Fibroblast of lung (primary cell): ENCODE results near the gene LAMC3.

Experiments used
- CTCF ChIP-seq, 2 donors: IDR thresholded peaks in 1 of 2; conservative IDR thresholded peaks in 1 of 2; 1 replicate in 1 of 2; 2 replicates in 1 of 2; pipeline ENCODE4 v1.5.1; 2011 to 2012; ENCODE audit warnings: low read length in 2 of 2, control low read depth in 1 of 2, inconsistent platforms in 1 of 2, low read depth in 1 of 2, mild to moderate bottlenecking in 1 of 2
- EZH2 ChIP-seq: IDR thresholded peaks from 2 replicates; pipeline ENCODE4 v1.5.1; 2012; ENCODE audit warnings: low read length, control low read depth, mild to moderate bottlenecking; ENCODE audit errors: missing control alignments

GRCh38 chr9:131072107-131072870 lies 63.3 kb downstream of the LAMC3 start:
- TF ChIP-seq CTCF (conservative IDR thresholded peaks at IDR 0.05 in 1 of 2, IDR thresholded peaks at IDR 0.05 in 1 of 2; ENCODE audit: low read depth in 1 of 2, low read length in 2 of 2) = no peak
- TF ChIP-seq EZH2 = no peak
